ENCODE data around the gene NDRG4.

DNA sequence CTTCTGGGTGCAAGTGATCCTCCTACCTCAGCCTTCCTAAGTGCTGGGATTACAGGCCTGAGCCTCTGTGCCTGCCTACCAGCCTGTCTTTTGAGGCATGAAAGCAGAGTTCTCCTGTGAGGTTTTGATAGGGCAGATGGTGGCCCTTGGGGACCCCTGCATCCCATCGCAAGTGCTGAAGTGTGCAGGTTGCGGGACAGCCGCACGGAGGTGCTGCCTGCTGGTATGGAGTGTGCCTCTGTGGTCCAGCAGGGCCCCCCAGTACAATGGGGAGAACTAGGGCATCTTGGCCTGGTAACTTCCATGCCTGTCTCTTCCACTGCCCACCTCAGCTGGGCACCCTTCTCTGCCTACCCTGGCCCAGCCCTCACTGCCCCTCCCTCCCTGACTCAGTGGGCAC lies 9.9 kb upstream of the NDRG4 start:
- no peak for TF ChIP-seq EZH2 (IDR thresholded peaks at IDR 0.05; ENCODE audit: low read length, missing control alignments)
- no peak for TF ChIP-seq CTCF (conservative IDR thresholded peaks at IDR 0.05 in 1 of 2, IDR thresholded peaks at IDR 0.05 in 1 of 2; ENCODE audit: low read depth in 1 of 2, low read length in 2 of 2)
